GM12878 (cell line): Measurements from ENCODE around the gene PTCD2.

ENCODE experiments used
- POLR2AphosphoS5 ChIP-seq: IDR thresholded peaks from 2 replicates; pipeline ENCODE4 v1.6.1; 2011; ENCODE audit warnings: mild to moderate bottlenecking, low read length, inconsistent platforms
- RAD21 ChIP-seq: IDR thresholded peaks from 2 replicates; pipeline ENCODE4 v1.6.1; 2011; ENCODE audit warnings: mild to moderate bottlenecking, low read depth, low read length, moderate library complexity; ENCODE audit not compliant: insufficient read depth
- SREBF2 ChIP-seq: IDR thresholded peaks from 2 replicates; pipeline ENCODE4 v1.6.1; 2012; ENCODE audit warnings: mild to moderate bottlenecking, low read length
- TF ChIP-seq, protein P1 (sequence below), 3 experiments: IDR thresholded peaks in 2 of 3; conservative IDR thresholded peaks in 1 of 3; 2 replicates each; pipeline ENCODE4 v1.5.1; 2011; ENCODE audit warnings: low read depth in 3 of 3, low read length in 3 of 3, mild to moderate bottlenecking in 3 of 3, control low read depth in 2 of 3, moderate library complexity in 2 of 3, inconsistent platforms in 1 of 3, mixed read lengths in 1 of 3; ENCODE audit not compliant: control insufficient read depth in 2 of 3, insufficient read depth in 1 of 3; ENCODE audit errors: extremely low read depth in 1 of 3
- TF ChIP-seq, protein P2 (sequence below): IDR thresholded peaks from 2 replicates; pipeline ENCODE4 v1.6.1; 2012; ENCODE audit warnings: mild to moderate bottlenecking, low read depth, low read length

DNA sequence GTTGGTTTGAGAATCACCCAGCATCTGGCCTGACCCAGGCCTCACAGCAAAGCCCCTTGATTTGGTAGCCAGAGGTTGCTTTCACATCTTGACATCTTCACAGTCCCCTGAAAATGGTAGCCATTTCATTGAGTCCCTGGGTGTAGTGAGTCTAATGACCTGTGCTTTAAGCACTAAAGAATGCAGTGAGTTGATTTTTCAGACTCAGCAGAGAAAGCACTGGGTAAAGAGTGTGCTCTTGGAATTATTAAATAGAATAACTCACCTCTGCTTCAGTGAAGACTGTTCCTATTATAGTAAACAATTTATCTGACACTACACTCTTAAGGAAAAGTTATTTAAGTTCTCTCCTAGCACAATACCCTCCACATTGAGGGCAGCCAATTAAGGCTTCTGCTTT is 56.2 kb downstream of the PTCD2 start:
- TF ChIP-seq, protein P1, sequence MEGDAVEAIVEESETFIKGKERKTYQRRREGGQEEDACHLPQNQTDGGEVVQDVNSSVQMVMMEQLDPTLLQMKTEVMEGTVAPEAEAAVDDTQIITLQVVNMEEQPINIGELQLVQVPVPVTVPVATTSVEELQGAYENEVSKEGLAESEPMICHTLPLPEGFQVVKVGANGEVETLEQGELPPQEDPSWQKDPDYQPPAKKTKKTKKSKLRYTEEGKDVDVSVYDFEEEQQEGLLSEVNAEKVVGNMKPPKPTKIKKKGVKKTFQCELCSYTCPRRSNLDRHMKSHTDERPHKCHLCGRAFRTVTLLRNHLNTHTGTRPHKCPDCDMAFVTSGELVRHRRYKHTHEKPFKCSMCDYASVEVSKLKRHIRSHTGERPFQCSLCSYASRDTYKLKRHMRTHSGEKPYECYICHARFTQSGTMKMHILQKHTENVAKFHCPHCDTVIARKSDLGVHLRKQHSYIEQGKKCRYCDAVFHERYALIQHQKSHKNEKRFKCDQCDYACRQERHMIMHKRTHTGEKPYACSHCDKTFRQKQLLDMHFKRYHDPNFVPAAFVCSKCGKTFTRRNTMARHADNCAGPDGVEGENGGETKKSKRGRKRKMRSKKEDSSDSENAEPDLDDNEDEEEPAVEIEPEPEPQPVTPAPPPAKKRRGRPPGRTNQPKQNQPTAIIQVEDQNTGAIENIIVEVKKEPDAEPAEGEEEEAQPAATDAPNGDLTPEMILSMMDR (IDR thresholded peaks at IDR 0.05 in 2 of 3, conservative IDR thresholded peaks at IDR 0.05 in 1 of 3; ENCODE audit: control insufficient read depth in 2 of 3, extremely low read depth in 1 of 3, insufficient read depth in 1 of 3, low read depth in 3 of 3, low read length in 3 of 3), result no peak
- TF ChIP-seq RAD21 (no peak), POLR2AphosphoS5 (no peak), SREBF2 (no peak)
- TF ChIP-seq, protein P2, sequence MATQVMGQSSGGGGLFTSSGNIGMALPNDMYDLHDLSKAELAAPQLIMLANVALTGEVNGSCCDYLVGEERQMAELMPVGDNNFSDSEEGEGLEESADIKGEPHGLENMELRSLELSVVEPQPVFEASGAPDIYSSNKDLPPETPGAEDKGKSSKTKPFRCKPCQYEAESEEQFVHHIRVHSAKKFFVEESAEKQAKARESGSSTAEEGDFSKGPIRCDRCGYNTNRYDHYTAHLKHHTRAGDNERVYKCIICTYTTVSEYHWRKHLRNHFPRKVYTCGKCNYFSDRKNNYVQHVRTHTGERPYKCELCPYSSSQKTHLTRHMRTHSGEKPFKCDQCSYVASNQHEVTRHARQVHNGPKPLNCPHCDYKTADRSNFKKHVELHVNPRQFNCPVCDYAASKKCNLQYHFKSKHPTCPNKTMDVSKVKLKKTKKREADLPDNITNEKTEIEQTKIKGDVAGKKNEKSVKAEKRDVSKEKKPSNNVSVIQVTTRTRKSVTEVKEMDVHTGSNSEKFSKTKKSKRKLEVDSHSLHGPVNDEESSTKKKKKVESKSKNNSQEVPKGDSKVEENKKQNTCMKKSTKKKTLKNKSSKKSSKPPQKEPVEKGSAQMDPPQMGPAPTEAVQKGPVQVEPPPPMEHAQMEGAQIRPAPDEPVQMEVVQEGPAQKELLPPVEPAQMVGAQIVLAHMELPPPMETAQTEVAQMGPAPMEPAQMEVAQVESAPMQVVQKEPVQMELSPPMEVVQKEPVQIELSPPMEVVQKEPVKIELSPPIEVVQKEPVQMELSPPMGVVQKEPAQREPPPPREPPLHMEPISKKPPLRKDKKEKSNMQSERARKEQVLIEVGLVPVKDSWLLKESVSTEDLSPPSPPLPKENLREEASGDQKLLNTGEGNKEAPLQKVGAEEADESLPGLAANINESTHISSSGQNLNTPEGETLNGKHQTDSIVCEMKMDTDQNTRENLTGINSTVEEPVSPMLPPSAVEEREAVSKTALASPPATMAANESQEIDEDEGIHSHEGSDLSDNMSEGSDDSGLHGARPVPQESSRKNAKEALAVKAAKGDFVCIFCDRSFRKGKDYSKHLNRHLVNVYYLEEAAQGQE, result no peak
